ENCODE results near the gene KYNU.

Gene KYNU

DNA sequence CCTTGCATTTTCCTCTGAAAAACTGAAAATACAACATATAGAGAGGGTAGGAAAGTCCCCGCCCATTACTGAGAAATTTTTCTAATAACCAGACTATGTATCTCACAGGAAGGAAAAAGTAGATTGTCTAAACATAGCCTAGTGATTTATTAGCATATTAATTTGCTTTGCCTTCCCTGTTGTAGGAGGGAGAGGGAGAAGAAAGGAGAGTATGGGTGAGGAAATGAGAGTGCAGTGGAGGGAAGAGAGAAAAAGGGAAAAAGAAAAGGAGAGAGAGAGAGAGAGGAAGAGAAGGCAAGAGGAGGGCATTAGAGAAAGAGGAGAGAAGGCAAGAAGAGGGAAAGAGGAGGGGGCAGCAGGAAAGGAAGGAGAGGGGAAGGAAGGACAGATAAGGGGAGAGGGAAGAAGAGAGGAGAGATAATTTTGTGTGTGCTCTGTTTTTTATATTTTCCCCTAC, 3.6 kb upstream of the KYNU start:
- Histone ChIP-seq H2AFZ (ENCODE audit: low read depth, low read length) (no peak overlapping the region), H3K9ac (ENCODE audit: low read depth, low read length) (no peak overlapping the region), H3K79me2 (ENCODE audit: insufficient read depth, low read length) (no peaks in the 10 kb centered on the region), H3K9me3 (ENCODE audit: insufficient read depth, low read length, severe bottlenecking) (no peaks in the 10 kb centered on the region), H3K4me3 (ENCODE audit: low read depth in 1 of 2, low read length in 2 of 2) (no peak overlapping the region), H3K27me3 (ENCODE audit: insufficient read depth, low read length, poor library complexity) (no peaks in the 10 kb centered on the region), H4K20me1 (ENCODE audit: insufficient read depth, low read length) (no peaks in the 10 kb centered on the region), H3K27ac (ENCODE audit: low read length) (no peak overlapping the region), H3K4me1 (ENCODE audit: insufficient read depth, low read length) (no peaks in the 10 kb centered on the region), H3K4me2 (ENCODE audit: insufficient read depth, low read length) (no peak overlapping the region), H3K36me3 (ENCODE audit: insufficient read depth, low read length) (no peaks in the 10 kb centered on the region)
- no peak for ATAC-seq (ENCODE audit: insufficient read depth, low read depth)
- no peak for DNase-seq
- TF ChIP-seq, protein P1, sequence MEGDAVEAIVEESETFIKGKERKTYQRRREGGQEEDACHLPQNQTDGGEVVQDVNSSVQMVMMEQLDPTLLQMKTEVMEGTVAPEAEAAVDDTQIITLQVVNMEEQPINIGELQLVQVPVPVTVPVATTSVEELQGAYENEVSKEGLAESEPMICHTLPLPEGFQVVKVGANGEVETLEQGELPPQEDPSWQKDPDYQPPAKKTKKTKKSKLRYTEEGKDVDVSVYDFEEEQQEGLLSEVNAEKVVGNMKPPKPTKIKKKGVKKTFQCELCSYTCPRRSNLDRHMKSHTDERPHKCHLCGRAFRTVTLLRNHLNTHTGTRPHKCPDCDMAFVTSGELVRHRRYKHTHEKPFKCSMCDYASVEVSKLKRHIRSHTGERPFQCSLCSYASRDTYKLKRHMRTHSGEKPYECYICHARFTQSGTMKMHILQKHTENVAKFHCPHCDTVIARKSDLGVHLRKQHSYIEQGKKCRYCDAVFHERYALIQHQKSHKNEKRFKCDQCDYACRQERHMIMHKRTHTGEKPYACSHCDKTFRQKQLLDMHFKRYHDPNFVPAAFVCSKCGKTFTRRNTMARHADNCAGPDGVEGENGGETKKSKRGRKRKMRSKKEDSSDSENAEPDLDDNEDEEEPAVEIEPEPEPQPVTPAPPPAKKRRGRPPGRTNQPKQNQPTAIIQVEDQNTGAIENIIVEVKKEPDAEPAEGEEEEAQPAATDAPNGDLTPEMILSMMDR (IDR thresholded peaks at IDR 0.05; ENCODE audit: borderline replicate concordance, extremely low read depth, low read length, poor library complexity, severe bottlenecking), result no peak
- TF ChIP-seq EZH2 (IDR thresholded peaks at IDR 0.05; ENCODE audit: borderline replicate concordance, low read depth, low read length, severe bottlenecking), result no peak

DNA sequence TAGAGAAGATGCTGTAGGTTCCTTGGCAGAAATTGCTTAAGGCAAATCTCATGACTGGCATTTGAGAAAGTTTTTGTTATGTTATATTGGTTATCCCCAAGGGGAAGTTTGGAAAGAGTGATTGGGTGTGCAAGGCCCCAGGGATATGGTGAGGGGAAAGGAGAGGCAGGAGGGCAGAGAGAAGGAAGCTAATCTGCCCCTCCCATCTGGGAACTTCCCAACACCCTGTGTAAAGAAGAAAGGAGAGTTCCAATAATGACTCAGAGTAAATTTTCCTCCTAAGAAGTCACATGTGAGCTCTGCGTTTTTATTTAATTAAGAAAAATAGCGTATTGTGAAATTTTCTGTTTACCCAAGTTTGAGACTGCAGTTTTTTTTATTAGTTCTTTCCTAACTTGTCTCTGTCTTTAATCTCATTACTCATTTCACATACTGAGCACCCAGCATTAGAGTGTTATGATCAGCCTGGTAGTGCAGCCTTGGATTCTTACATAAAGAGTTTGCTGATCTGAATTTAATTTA, 3.1 kb upstream of the KYNU start:
- H3K4me2 ChIP-seq (ENCODE audit: insufficient read depth, low read length), result no peak overlapping the region
- H3K9me3 ChIP-seq (ENCODE audit: insufficient read depth, low read length, severe bottlenecking), result no peaks in the 10 kb centered on the region
- ATAC-seq (ENCODE audit: insufficient read depth, low read depth), result no peak
- no peaks in the 10 kb centered on the region for H3K27me3 ChIP-seq (ENCODE audit: insufficient read depth, low read length, poor library complexity)
- H3K4me1 ChIP-seq (ENCODE audit: insufficient read depth, low read length), result no peaks in the 10 kb centered on the region
- H3K4me3 ChIP-seq (ENCODE audit: low read depth in 1 of 2, low read length in 2 of 2), result no peak overlapping the region
- H2AFZ ChIP-seq (ENCODE audit: low read depth, low read length), result no peak overlapping the region
- no peaks in the 10 kb centered on the region for H4K20me1 ChIP-seq (ENCODE audit: insufficient read depth, low read length)
- no peaks in the 10 kb centered on the region for H3K36me3 ChIP-seq (ENCODE audit: insufficient read depth, low read length)
- no peak for DNase-seq
- no peak for TF ChIP-seq EZH2 (IDR thresholded peaks at IDR 0.05; ENCODE audit: borderline replicate concordance, low read depth, low read length, severe bottlenecking)
- TF ChIP-seq, protein P1 (IDR thresholded peaks at IDR 0.05; ENCODE audit: borderline replicate concordance, extremely low read depth, low read length, poor library complexity, severe bottlenecking), result no peak
- H3K79me2 ChIP-seq (ENCODE audit: insufficient read depth, low read length), result no peaks in the 10 kb centered on the region
- H3K27ac ChIP-seq (ENCODE audit: low read length), result no peak overlapping the region
- H3K9ac ChIP-seq (ENCODE audit: low read depth, low read length), result no peak overlapping the region

DNA sequence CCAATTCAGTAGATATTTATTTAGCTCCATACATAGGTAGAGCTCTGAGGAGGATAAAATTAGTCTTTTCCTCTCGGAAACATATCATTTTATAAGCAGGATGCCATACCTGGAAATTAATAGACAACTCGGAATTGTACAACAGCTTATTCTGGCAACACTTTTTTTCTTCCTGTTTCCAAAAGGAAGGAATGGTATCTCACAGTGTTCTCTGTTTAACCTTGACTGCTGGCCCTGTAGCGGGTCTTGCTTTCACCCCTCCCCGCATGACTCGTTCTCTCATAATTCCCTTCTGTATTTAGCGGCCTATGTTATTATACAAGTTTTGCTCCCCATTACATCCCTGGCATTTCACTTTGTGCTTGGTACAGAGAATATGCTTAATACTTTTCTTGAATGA, 2.5 kb upstream of the KYNU start:
- no peak overlapping the region for H2AFZ ChIP-seq (ENCODE audit: low read depth, low read length)
- no peaks in the 10 kb centered on the region for H3K27me3 ChIP-seq (ENCODE audit: insufficient read depth, low read length, poor library complexity)
- DNase-seq (no peak), ATAC-seq (ENCODE audit: insufficient read depth, low read depth) (no peak)
- no peaks in the 10 kb centered on the region for H3K36me3 ChIP-seq (ENCODE audit: insufficient read depth, low read length)
- TF ChIP-seq, protein P1 (IDR thresholded peaks at IDR 0.05; ENCODE audit: borderline replicate concordance, extremely low read depth, low read length, poor library complexity, severe bottlenecking), result no peak
- TF ChIP-seq EZH2 (IDR thresholded peaks at IDR 0.05; ENCODE audit: borderline replicate concordance, low read depth, low read length, severe bottlenecking), result no peak
- no peak overlapping the region for H3K27ac ChIP-seq (ENCODE audit: low read length)
- no peak overlapping the region for H3K4me3 ChIP-seq (ENCODE audit: low read depth in 1 of 2, low read length in 2 of 2)
- H3K79me2 ChIP-seq (ENCODE audit: insufficient read depth, low read length), result no peaks in the 10 kb centered on the region
- H3K9ac ChIP-seq (ENCODE audit: low read depth, low read length), result no peak overlapping the region
- H3K4me2 ChIP-seq (ENCODE audit: insufficient read depth, low read length), result no peak overlapping the region
- H4K20me1 ChIP-seq (ENCODE audit: insufficient read depth, low read length), result no peaks in the 10 kb centered on the region
- H3K9me3 ChIP-seq (ENCODE audit: insufficient read depth, low read length, severe bottlenecking), result no peaks in the 10 kb centered on the region
- H3K4me1 ChIP-seq (ENCODE audit: insufficient read depth, low read length), result no peaks in the 10 kb centered on the region

DNA sequence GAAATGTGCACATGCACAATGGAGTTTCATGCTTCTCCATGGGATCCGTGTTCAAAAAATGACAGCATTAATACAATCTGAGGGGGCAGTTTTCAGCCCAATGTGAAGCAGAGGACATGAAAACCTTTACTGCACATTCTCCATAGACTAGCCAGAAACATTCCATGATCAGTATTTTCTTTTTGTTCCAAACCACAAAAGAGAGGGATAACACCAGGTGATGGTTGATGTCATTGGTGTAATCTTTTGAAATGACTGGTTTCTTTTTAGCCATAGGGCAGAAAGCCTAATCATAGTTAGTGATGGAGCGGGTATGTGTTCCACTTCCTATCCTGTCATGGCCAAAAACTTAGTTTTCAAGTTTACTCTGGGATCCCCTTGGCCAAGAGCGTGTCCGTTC, 1.8 kb upstream of the KYNU start:
- H3K4me2 ChIP-seq (ENCODE audit: insufficient read depth, low read length), result no peak overlapping the region
- no peak overlapping the region for H3K27ac ChIP-seq (ENCODE audit: low read length)
- no peak for TF ChIP-seq EZH2 (IDR thresholded peaks at IDR 0.05; ENCODE audit: borderline replicate concordance, low read depth, low read length, severe bottlenecking)
- TF ChIP-seq, protein P1 (IDR thresholded peaks at IDR 0.05; ENCODE audit: borderline replicate concordance, extremely low read depth, low read length, poor library complexity, severe bottlenecking), result no peak
- no peaks in the 10 kb centered on the region for H4K20me1 ChIP-seq (ENCODE audit: insufficient read depth, low read length)
- no peak overlapping the region for H3K9ac ChIP-seq (ENCODE audit: low read depth, low read length)
- DNase-seq (no peak), ATAC-seq (ENCODE audit: insufficient read depth, low read depth) (no peak)
- H2AFZ ChIP-seq (ENCODE audit: low read depth, low read length), result no peak overlapping the region
- H3K9me3 ChIP-seq (ENCODE audit: insufficient read depth, low read length, severe bottlenecking), result no peaks in the 10 kb centered on the region
- no peaks in the 10 kb centered on the region for H3K27me3 ChIP-seq (ENCODE audit: insufficient read depth, low read length, poor library complexity)
- no peaks in the 10 kb centered on the region for H3K36me3 ChIP-seq (ENCODE audit: insufficient read depth, low read length)
- H3K4me1 ChIP-seq (ENCODE audit: insufficient read depth, low read length), result no peaks in the 10 kb centered on the region
- no peaks in the 10 kb centered on the region for H3K79me2 ChIP-seq (ENCODE audit: insufficient read depth, low read length)
- H3K4me3 ChIP-seq (ENCODE audit: low read depth in 1 of 2, low read length in 2 of 2), result no peak overlapping the region

All from DND-41 (cell line).